Activated CD4-positive, alpha-beta memory T cell treated with anti-CD3 and anti-CD28 coated beads, Interleukin-2, amount 10 ng/mL, durations not matched to agents 7 days and 5 days (primary cell): ENCODE results near the gene COPG1. TPM values are rescaled to one million over a fixed set of nuclear protein-coding genes. Genes with fewer than 3 reads are reported as not detected.
A peak's percentile ranks its signal among the peaks of the same experiment; 100 is the strongest.

ENCODE experiments used
- CTCF ChIA-PET: fragments of 350-600 bp; sonication (Branson Sonifier 250); formaldehyde crosslinking; loops from one replicate; lab custom pipeline; 2021; ENCODE audit warnings: antibody characterized with exemption, inconsistent platforms; lab: Charles Lee
- POLR2A ChIA-PET: fragments of 350-600 bp; sonication (Branson Sonifier 250); formaldehyde crosslinking; loops from one replicate; lab custom pipeline; 2021; ENCODE audit warnings: antibody characterized with exemption; lab: Charles Lee
- DNase-seq: peaks from one replicate; pipeline ENCODE4 v3.0.0-alpha.2; 2020
- H3K27ac Mint-ChIP-seq: one replicate; pipeline ENCODE4 v1.8.0; 2021; ENCODE audit warnings: mild to moderate bottlenecking, mixed read lengths
- H3K27me3 Mint-ChIP-seq: one replicate; pipeline ENCODE4 v1.8.0; 2021; ENCODE audit warnings: mixed read lengths
- H3K36me3 Mint-ChIP-seq: one replicate; pipeline ENCODE4 v1.8.0; 2021; ENCODE audit warnings: low read depth, mixed read lengths
- H3K4me1 Mint-ChIP-seq: one replicate; pipeline ENCODE4 v1.8.0; 2021; ENCODE audit warnings: mixed read lengths
- H3K4me3 Mint-ChIP-seq: one replicate; pipeline ENCODE4 v1.8.0; 2021; ENCODE audit warnings: mild to moderate bottlenecking, mixed read lengths
- H3K9me3 Mint-ChIP-seq: one replicate; pipeline ENCODE4 v1.8.0; 2021; ENCODE audit warnings: mixed read lengths
- total RNA-seq, 2 experiments: library from RNA; stranded (reverse); gene quantifications; one replicate each; pipeline ENCODE4 v1.2.3, GENCODE V29; 2021

Gene COPG1
- total RNA-seq, 2 experiments from 2014 or later: 157 TPM

DNA sequence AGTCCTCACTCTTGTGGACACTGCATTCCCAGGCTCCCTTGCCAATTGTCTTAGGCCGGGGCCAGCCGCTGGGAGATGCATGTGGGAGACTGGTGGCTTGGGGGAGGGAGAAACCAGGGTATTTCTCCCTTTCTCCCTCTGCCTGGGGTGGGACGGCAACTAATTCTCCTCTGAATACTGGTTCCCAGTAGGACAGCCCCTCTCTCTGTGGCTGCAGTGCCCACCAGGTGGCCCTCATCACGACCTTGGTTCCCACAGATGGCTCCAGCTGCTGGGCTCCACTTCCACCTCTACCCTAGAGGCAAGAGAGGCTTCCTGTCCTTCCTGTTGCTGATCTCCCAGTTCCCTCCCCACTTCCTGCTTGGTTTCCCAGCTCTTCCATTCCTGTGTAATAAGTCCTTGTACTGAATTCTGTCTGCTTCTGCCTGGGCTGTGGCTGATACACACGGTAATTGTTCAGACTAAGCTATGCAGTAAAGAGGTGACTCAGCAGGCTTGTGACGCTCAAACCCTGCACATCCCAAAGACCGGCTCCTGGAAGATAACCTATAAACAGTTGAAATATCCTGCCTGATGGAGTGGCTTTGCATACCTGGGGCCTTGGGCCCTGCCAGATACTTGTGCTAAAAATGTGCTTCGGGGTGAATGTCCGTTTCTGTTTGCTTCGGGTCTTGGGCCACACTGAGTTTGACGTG, 20.4 kb upstream of the COPG1 start:
- no peak for DNase-seq
- Mint-ChIP-seq H3K36me3 (peaks cover 4% of the 10 kb centered on the region), H3K27me3 (no peaks in the 10 kb centered on the region), H3K9me3 (no peaks in the 10 kb centered on the region), H3K4me1 (peaks cover 78% of the 10 kb centered on the region), H3K4me3 (no peak overlapping the region), H3K27ac (peak overlapping the region; percentile 95)
- ChIA-PET CTCF (interaction anchor here (0.9 to 3.7 kb wide), 3 partner anchors 10 to 49 kb away, joined by 4 to 28 read pairs (median 25); no protein-coding TSS in a partner anchor), POLR2A (interaction anchor here (1.1 to 8.1 kb wide), 4 partner anchors 8 to 87 kb away, joined by 4 to 97 read pairs (median 40); partner anchors contain the start of gene CNBP)

DNA sequence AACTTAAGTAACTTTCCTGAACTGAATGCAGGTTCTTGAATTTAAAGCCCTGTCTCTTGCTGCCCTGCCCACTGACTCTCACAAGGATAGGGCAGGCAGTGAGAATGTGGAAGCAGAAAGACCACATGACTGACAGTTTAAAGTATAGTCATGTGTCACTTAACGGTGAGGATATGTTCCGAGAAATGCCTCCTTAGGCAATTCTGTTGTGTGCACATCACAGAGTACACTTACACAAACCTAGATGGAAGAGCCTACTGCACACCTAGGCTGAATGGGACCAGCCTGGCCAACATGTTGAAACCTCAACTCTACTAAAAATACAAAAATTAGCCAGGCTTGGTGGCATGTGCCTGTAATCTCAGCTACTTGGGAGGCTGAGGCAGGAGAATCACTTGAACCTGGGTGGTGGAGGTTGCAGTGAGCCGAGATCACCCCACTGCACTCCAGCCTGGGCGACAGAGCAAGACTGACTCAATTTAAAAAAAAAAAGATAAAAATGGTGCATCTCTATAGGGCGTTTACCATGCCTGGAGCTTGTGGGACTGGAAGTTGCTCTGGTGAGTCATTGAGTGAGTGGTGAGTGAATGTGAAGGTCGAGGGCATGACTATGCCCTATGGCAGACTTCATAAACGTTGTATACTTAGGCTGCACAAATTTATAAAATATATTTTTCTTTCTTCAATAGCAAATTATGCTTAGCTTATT, 18.9 kb upstream of the COPG1 start:
- peaks cover 5% of the 10 kb centered on the region for H3K36me3 Mint-ChIP-seq
- ChIA-PET CTCF (interaction anchor here (0.6 to 3.7 kb wide), 10 partner anchors 9 to 110 kb away, joined by 3 to 28 read pairs (median 4); no protein-coding TSS in a partner anchor), POLR2A (interaction anchor here (0.8 to 8.1 kb wide), 11 partner anchors 9 to 110 kb away, joined by 4 to 74 read pairs (median 6); partner anchors contain the start of genes CNBP, COPG1, ISY1 and RAB43)
- H3K27me3 Mint-ChIP-seq: no peaks in the 10 kb centered on the region
- H3K4me1 Mint-ChIP-seq: peaks cover 80% of the 10 kb centered on the region
- no peaks in the 10 kb centered on the region for H3K9me3 Mint-ChIP-seq
- H3K4me3 Mint-ChIP-seq: peak overlapping the region; percentile 33
- H3K27ac Mint-ChIP-seq: peak overlapping the region; percentile 95
- DNase-seq: peak; percentile 63

DNA sequence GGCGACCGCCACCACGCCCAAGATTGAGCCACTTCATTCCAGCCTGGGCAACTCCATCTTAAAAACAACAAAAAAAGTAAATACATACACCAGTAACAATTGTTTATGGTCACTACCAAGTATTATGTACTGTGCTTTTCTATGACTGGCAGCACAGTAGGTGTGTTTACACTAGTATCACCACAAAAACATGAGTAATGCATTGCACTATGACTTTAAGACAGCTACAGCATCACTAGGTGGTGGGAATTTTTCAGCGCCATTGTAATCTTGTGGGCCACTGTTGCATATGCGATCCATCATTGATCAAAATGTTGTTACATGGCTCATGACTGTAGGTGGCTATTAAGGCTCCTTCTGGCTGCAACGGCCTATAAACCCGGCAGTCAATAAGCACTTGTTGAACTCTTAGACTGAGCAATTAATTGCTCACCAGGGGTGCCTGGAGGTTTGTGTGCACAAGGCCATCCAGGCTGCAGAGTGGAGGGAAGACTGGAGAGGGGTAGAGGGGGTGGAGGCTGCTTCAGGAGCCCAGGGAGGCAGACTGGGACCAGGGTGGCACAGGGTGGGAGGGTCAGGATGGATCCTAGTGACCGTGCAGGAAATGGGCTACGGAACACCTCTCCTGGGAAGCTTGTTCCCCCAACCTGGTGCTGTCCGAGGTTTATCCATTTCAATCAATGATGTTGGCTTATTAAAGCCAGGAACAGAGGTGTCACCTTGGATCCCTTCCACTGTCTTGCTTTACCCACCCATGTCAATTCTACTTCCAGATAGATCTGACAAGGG, 17.9 kb upstream of the COPG1 start:
- Mint-ChIP-seq H3K4me1 (peaks cover 80% of the 10 kb centered on the region), H3K4me3 (peak overlapping the region; percentile 21), H3K36me3 (peaks cover 8% of the 10 kb centered on the region), H3K9me3 (no peaks in the 10 kb centered on the region), H3K27ac (peak overlapping the region; percentile 86), H3K27me3 (no peaks in the 10 kb centered on the region)
- no peak for DNase-seq
- CTCF ChIA-PET: interaction anchor here (0.6 to 3.7 kb wide), 8 partner anchors 8 to 262 kb away, joined by 3 to 28 read pairs (median 4); no protein-coding TSS in a partner anchor
- POLR2A ChIA-PET: interaction anchor here (0.8 to 8.1 kb wide), 10 partner anchors 8 to 111 kb away, joined by 4 to 74 read pairs (median 7); partner anchors contain the start of genes CNBP, COPG1, ISY1 and RAB43

DNA sequence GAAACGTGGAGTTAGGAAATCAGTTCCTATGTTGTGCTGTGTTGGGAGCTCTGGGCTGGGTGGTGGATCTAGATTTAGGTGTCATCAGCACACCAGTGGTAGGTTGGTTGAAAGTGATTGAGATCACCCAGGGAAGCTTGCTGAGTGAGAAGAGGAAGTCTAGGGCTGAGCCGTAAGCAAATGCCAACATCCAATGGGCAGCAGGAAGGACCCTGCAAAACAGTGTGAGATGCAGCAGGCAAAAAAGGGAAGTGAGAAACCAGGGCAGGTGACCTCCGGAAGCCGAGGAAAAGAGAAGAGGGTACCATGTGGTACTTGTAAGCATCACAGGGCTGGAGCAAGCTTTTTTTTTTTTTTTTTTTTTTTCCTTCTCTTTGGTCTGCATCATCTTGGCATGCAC, 15.9 kb upstream of the COPG1 start:
- peak overlapping the region; percentile 64 for H3K27ac Mint-ChIP-seq
- CTCF ChIA-PET: interaction anchor here (0.6 to 2.0 kb wide), 6 partner anchors 9 to 264 kb away, joined by 3 to 8 read pairs (median 6); no protein-coding TSS in a partner anchor
- no peaks in the 10 kb centered on the region for H3K27me3 Mint-ChIP-seq

DNA sequence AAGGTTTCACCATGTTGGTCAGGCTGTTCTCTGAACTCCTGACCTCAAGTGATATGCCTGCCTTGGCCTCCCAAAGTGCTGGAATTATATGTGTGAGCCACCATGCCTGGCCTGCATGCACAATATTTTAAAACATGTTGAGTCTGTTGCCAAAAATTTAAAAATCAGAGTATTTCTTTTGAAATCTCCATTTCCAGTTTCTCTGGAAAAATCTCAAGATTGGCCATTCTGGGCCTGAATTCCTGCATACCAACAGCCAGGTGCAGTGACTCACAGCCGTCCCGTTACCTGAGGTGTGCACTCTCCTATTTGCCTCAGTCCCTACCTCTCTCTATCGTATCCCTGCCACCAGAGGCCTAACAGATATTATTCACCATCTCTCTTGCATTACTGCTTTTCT, 15.0 kb upstream of the COPG1 start:
- no peak for DNase-seq
- H3K27ac Mint-ChIP-seq: peak overlapping the region; percentile 62
- no peaks in the 10 kb centered on the region for H3K27me3 Mint-ChIP-seq
- H3K4me1 Mint-ChIP-seq: peaks cover 77% of the 10 kb centered on the region
- CTCF ChIA-PET: no interaction called here
- POLR2A ChIA-PET: interaction anchor here (1.5 to 20.2 kb wide), 3 partner anchors 8 to 114 kb away, joined by 3 to 393 read pairs (median 97); partner anchors contain the start of gene CNBP
- H3K36me3 Mint-ChIP-seq: peaks cover 8% of the 10 kb centered on the region
- H3K4me3 Mint-ChIP-seq: no peak overlapping the region
- H3K9me3 Mint-ChIP-seq: no peaks in the 10 kb centered on the region

More for the DNA sequence above, 15.9 kb upstream of the COPG1 start:
- no peak overlapping the region for H3K4me3 Mint-ChIP-seq
- DNase-seq: no peak
- H3K9me3 Mint-ChIP-seq: no peaks in the 10 kb centered on the region
- peaks cover 77% of the 10 kb centered on the region for H3K4me1 Mint-ChIP-seq
- peaks cover 8% of the 10 kb centered on the region for H3K36me3 Mint-ChIP-seq
- POLR2A ChIA-PET: interaction anchor here (0.5 to 8.5 kb wide), 7 partner anchors 7 to 113 kb away, joined by 3 to 97 read pairs (median 5); partner anchors contain the start of genes CNBP, COPG1 and RAB43

DNA sequence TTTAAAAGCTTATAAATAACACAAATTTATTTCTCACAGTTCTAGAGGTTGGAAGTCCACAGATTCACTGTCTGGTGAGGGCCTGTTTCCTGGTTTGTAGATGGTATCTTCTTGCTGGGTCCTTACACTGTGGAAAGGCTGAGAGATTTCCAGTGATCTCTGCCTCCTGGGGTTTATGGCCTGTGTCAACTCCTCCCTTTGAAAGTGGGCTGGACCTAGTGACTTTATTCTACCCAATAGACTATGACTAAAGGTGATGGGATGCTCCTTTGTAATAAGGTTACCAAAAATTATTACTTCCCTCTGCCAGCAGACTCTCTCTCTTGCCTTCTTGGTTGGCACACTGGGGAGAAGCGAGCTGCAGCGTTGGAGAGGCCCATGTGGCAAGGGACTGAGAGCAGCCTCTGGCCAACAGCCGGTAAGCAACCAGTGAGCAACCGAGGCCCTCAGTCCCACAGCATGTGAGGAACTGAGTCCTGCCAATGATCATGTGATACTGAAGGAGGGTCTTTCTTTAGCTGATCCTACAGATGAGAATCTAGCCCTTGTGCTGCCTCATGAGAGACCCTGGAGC, 14.0 kb upstream of the COPG1 start:
- peak overlapping the region; percentile 52 for H3K27ac Mint-ChIP-seq
- CTCF ChIA-PET: interaction anchor here (1.2 kb wide), 1 partner anchor 11 kb away, joined by 4 read pairs; no protein-coding TSS in a partner anchor
- H3K36me3 Mint-ChIP-seq: peaks cover 8% of the 10 kb centered on the region
- H3K4me3 Mint-ChIP-seq: no peak overlapping the region
- H3K27me3 Mint-ChIP-seq: no peaks in the 10 kb centered on the region
- DNase-seq: no peak
- H3K4me1 Mint-ChIP-seq: peaks cover 77% of the 10 kb centered on the region
- POLR2A ChIA-PET: interaction anchor here (0.7 to 20.2 kb wide), 6 partner anchors 9 to 115 kb away, joined by 4 to 393 read pairs (median 34); partner anchors contain the start of genes CNBP, COPG1 and RAB43
- H3K9me3 Mint-ChIP-seq: no peaks in the 10 kb centered on the region

DNA sequence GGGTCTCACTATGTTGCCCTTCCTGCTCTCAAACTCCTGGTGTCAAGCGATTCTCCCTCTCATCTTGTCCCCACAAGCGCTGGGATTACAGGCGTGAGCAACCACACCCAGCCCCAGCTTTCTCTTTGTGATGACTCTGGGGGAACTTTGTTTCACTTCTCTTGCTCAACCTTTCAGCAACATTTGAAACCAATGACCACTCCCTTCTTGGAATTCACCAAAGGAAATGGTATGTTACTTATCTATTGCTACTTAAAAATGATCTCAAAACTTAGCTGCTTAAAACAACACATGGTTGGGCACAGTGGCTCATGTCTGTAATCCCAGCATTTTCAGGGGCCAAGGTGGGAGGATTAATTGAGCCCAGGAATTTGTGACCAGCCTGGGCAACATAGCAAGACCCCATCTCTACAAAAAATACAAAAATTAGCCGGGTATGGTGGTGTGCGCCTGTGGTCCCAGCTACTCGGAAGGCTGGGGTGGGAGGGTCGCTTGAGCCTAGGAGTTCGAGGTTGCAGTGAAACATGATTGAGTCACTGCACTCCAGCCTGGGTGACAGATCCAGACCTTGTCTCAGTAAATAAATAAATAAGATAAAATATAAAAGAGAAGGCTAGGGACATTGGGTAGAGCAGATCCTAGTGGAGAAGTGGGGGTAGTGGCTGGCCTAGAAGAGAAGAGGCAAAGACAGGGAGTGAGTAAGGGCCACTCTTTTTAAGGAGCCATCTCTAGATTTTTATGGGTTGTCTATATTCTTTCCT, 10.3 kb upstream of the COPG1 start:
- Mint-ChIP-seq H3K27ac (peak overlapping the region; percentile 97), H3K4me3 (peak overlapping the region; percentile 59), H3K36me3 (peaks cover 4% of the 10 kb centered on the region), H3K27me3 (no peaks in the 10 kb centered on the region), H3K9me3 (peaks cover 2% of the 10 kb centered on the region), H3K4me1 (peaks cover 59% of the 10 kb centered on the region)
- CTCF ChIA-PET: interaction anchor here (0.6 to 3.5 kb wide), 11 partner anchors 9 to 268 kb away, joined by 3 to 25 read pairs (median 7); partner anchors contain the start of gene COPG1
- POLR2A ChIA-PET: interaction anchor here (0.7 to 20.2 kb wide), 18 partner anchors 8 to 222 kb away, joined by 3 to 393 read pairs (median 6); partner anchors contain the start of genes CNBP, COPG1, HMCES and IFT122
- peak; percentile 64 for DNase-seq

DNA sequence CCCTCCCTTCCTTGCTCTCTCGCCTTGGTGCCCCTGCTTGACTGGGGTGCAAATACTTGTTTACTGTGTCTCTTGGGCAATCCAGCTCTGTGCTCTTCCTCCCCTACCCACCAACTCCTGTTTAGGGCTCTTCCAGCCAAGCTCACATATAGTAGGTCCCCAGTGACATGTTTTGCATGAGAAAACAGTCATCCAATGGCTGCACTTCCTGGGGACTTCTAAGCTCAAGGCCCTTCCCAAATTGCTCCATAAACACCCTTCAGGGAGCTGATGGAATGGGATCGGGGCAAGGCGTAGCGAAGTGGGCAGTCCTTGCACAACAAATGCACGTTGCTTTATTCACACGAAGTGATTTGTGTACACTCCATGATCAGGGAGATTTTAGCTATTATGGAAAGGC, 9.4 kb upstream of the COPG1 start:
- peaks cover 2% of the 10 kb centered on the region for H3K9me3 Mint-ChIP-seq
- peaks cover 52% of the 10 kb centered on the region for H3K4me1 Mint-ChIP-seq
- no peak for DNase-seq
- H3K4me3 Mint-ChIP-seq: no peak overlapping the region
- peaks cover 4% of the 10 kb centered on the region for H3K36me3 Mint-ChIP-seq
- H3K27ac Mint-ChIP-seq: peak overlapping the region; percentile 97
- H3K27me3 Mint-ChIP-seq: no peaks in the 10 kb centered on the region
- ChIA-PET POLR2A (interaction anchor here (1.0 to 20.2 kb wide), 10 partner anchors 9 to 120 kb away, joined by 3 to 393 read pairs (median 30); partner anchors contain the start of genes CNBP, COPG1 and RAB43), CTCF (interaction anchor here (1.0 to 3.5 kb wide), 10 partner anchors 10 to 270 kb away, joined by 3 to 25 read pairs (median 8); no protein-coding TSS in a partner anchor)

DNA sequence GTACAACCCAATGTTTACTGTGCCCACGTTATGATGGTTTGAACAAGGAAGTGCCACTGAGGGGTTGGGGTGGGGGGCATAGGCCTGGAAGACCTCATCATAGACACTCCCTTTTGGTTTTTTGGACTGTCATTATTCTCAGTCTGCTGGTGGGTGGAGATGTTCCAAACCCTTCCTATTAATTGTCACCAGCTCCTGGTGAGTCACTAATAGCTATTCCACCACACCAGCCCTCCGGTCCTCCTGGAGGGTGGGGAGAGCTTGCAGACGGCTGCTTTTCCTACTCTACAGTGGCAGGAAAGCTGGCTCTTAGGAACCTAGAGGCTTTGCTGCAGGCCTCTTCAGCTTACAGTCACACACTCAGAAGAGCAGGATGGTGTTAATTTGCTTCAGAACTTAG, 9.0 kb upstream of the COPG1 start:
- Mint-ChIP-seq H3K4me3 (no peak overlapping the region), H3K9me3 (peaks cover 2% of the 10 kb centered on the region), H3K27ac (peak overlapping the region; percentile 97), H3K36me3 (peaks cover 3% of the 10 kb centered on the region), H3K27me3 (no peaks in the 10 kb centered on the region), H3K4me1 (peaks cover 51% of the 10 kb centered on the region)
- CTCF ChIA-PET: interaction anchor here (0.6 to 3.5 kb wide), 10 partner anchors 10 to 271 kb away, joined by 3 to 25 read pairs (median 6); no protein-coding TSS in a partner anchor
- DNase-seq: no peak
- POLR2A ChIA-PET: interaction anchor here (2.7 to 20.2 kb wide), 7 partner anchors 9 to 120 kb away, joined by 20 to 393 read pairs (median 59); partner anchors contain the start of genes CNBP, COPG1 and RAB43

DNA sequence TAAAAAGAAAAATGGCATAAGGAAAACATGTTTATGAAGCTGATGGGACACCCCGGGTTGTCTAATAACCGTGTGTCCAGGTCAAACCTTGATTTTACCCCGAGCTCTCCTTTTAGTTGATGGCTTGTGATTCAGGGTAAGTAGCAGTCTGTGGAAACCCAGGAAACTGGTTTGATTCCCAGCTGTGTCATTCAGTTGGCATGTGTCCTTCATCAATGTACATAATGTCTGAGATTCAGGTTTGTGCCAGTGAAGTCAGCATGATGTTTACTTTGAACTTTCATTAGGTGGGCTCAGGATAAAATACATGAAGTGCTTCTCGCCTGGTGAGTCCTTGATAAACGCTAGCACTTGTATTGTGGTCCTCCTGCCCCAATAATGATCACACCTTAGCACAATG, 4.3 kb upstream of the COPG1 start:
- ChIA-PET CTCF (interaction anchor here (0.7 to 6.9 kb wide), 26 partner anchors 12 to 275 kb away, joined by 3 to 80 read pairs (median 7); partner anchors contain the start of genes CNBP and RAB43), POLR2A (interaction anchor here (0.8 to 20.2 kb wide), 14 partner anchors 12 to 225 kb away, joined by 3 to 393 read pairs (median 6); partner anchors contain the start of genes CNBP and RAB43)
- peak overlapping the region; percentile 12 for H3K27ac Mint-ChIP-seq
- no peaks in the 10 kb centered on the region for H3K27me3 Mint-ChIP-seq
- peaks cover 44% of the 10 kb centered on the region for H3K4me1 Mint-ChIP-seq
- peaks cover 2% of the 10 kb centered on the region for H3K9me3 Mint-ChIP-seq
- H3K4me3 Mint-ChIP-seq: no peak overlapping the region
- peaks cover 18% of the 10 kb centered on the region for H3K36me3 Mint-ChIP-seq
- DNase-seq: no peak
